Retina (tissue), 1 donor: ENCODE data around the gene SLC27A6.
"Not testable (repeated sequence)": the region's sequence is repeated elsewhere in the genome, so short reads cannot be mapped to it uniquely, and the experiment has no call there.

Experiments
- DNase-seq: peaks from one replicate; pipeline ENCODE4 v3.0.0-alpha.2; 2016

Gene SLC27A6

GRCh38 chr5:128965011-128965637 lies at the start of gene SLC27A6:
Gene SLC27A6 (plus strand): TSS chr5:128965488. CDS start chr5:128966138, 650 bp downstream.
- DNase-seq: peak; percentile 82

GRCh38 chr5:128919542-128919941 lies 45.7 kb upstream of the SLC27A6 start:
- no peak for DNase-seq

- no peak for DNase-seq
Measured at GRCh38 chr5:128920345-128921215, 44.7 kb upstream of the SLC27A6 start.

- DNase-seq: no peak
Measured at GRCh38 chr5:128924299-128924698, 41.0 kb upstream of the SLC27A6 start.

- no peak for DNase-seq
Measured at GRCh38 chr5:128925973-128926372, 39.3 kb upstream of the SLC27A6 start.

- no peak for DNase-seq
Measured at GRCh38 chr5:128927644-128928043, 37.6 kb upstream of the SLC27A6 start.

- DNase-seq: not testable (repeated sequence)
Measured at GRCh38 chr5:128932232-128932631, 33.1 kb upstream of the SLC27A6 start.

GRCh38 chr5:128943100-128943499 lies 22.2 kb upstream of the SLC27A6 start:
- not testable (repeated sequence) for DNase-seq

GRCh38 chr5:128949847-128950546 lies 15.3 kb upstream of the SLC27A6 start:
- DNase-seq: no peak

- not testable (repeated sequence) for DNase-seq
Measured at GRCh38 chr5:128951301-128951700, 14.0 kb upstream of the SLC27A6 start.

- DNase-seq: no peak
Measured at GRCh38 chr5:128956164-128956563, 9.1 kb upstream of the SLC27A6 start.

GRCh38 chr5:128962211-128962610 lies 3.1 kb upstream of the SLC27A6 start:
- DNase-seq: no peak

GRCh38 chr5:128965638-128966302 lies 482 bp downstream of the SLC27A6 start:
- no peak for DNase-seq

GRCh38 chr5:128966375-128966774 lies 1.1 kb downstream of the SLC27A6 start:
- DNase-seq: no peak

- no peak for DNase-seq
Measured at GRCh38 chr5:128966846-128967245, 1.6 kb downstream of the SLC27A6 start.

GRCh38 chr5:128973244-128973643 lies 8.0 kb downstream of the SLC27A6 start:
- no peak for DNase-seq

GRCh38 chr5:128974567-128974966 lies 9.3 kb downstream of the SLC27A6 start:
- no peak for DNase-seq

- no peak for DNase-seq
Measured at GRCh38 chr5:128979761-128980160, 14.5 kb downstream of the SLC27A6 start.

GRCh38 chr5:128980917-128981316 lies 15.6 kb downstream of the SLC27A6 start:
- no peak for DNase-seq

GRCh38 chr5:128984480-128984879 lies 19.2 kb downstream of the SLC27A6 start:
- DNase-seq: no peak

- no peak for DNase-seq
Measured at GRCh38 chr5:128988476-128988875, 23.2 kb downstream of the SLC27A6 start.

- DNase-seq: peak; percentile 8
Measured at GRCh38 chr5:129001841-129002526, 36.7 kb downstream of the SLC27A6 start.

- DNase-seq: no peak
Measured at GRCh38 chr5:129002527-129002842, 37.2 kb downstream of the SLC27A6 start.
